Stimulated activated CD8-positive, alpha-beta memory T cell treated with anti-CD3 and anti-CD28 coated beads, Interleukin-7, amount 100 ng/mL, for 24 hours (primary cell): ENCODE results near the gene SMTN.

ENCODE experiments used
- DNase-seq: peaks from one replicate; pipeline ENCODE4 v3.0.0-alpha.2; 2020; ENCODE audit warnings: low read depth

SMTN gene

GRCh38 chr22:31127181-31127772 lies 46.2 kb downstream of the SMTN start:
- DNase-seq: no peak

- DNase-seq: no peak
Measured at GRCh38 chr22:31128156-31128555, 47.0 kb downstream of the SMTN start.

- DNase-seq: no peak
Measured at GRCh38 chr22:31130873-31131272, 49.8 kb downstream of the SMTN start.

GRCh38 chr22:31133911-31134310 lies 52.8 kb downstream of the SMTN start:
- no peak for DNase-seq

- DNase-seq: no peak
Measured at GRCh38 chr22:31134688-31135087, 53.6 kb downstream of the SMTN start.

- no peak for DNase-seq
Measured at GRCh38 chr22:31135706-31136105, 54.6 kb downstream of the SMTN start.

GRCh38 chr22:31136155-31136554 lies 55.0 kb downstream of the SMTN start:
- no peak for DNase-seq

- no peak for DNase-seq
Measured at GRCh38 chr22:31136711-31137110, 55.6 kb downstream of the SMTN start.

- DNase-seq: no peak
Measured at GRCh38 chr22:31137721-31138120, 56.6 kb downstream of the SMTN start.

GRCh38 chr22:31138126-31138525 lies 57.0 kb downstream of the SMTN start:
- DNase-seq: no peak

GRCh38 chr22:31139066-31139465 lies 57.9 kb downstream of the SMTN start:
- DNase-seq: no peak

GRCh38 chr22:31139866-31140716 lies 59.0 kb downstream of the SMTN start, which contains the start of gene PLA2G3:
PLA2G3 (minus strand) TSS chr22:31140508; CDS start chr22:31140354, 154 bp downstream.
- no peak for DNase-seq

- no peak for DNase-seq
Measured at GRCh38 chr22:31140746-31141145, 59.6 kb downstream of the SMTN start.

GRCh38 chr22:31141551-31141950 lies 60.4 kb downstream of the SMTN start:
- no peak for DNase-seq

- no peak for DNase-seq
Measured at GRCh38 chr22:31142285-31142684, 61.2 kb downstream of the SMTN start.

GRCh38 chr22:31143038-31143437 lies 61.9 kb downstream of the SMTN start:
- DNase-seq: no peak

- DNase-seq: no peak
Measured at GRCh38 chr22:31143537-31143936, 62.4 kb downstream of the SMTN start.

- DNase-seq: no peak
Measured at GRCh38 chr22:31144223-31144622, 63.1 kb downstream of the SMTN start.

GRCh38 chr22:31148488-31148887 lies 67.4 kb downstream of the SMTN start:
- no peak for DNase-seq

GRCh38 chr22:31148953-31149627 lies 68.0 kb downstream of the SMTN start:
- no peak for DNase-seq

GRCh38 chr22:31150615-31151014 lies 69.5 kb downstream of the SMTN start:
- DNase-seq: no peak

GRCh38 chr22:31151872-31152271 lies 70.8 kb downstream of the SMTN start:
- DNase-seq: no peak

- no peak for DNase-seq
Measured at GRCh38 chr22:31153357-31153756, 72.2 kb downstream of the SMTN start.
